PC-9 (cell line): ENCODE data around the gene ZNF415. TPM values are rescaled to one million over a fixed set of nuclear protein-coding genes. Genes with fewer than 3 reads are reported as not detected.
A peak's percentile ranks its signal among the peaks of the same experiment; 100 is the strongest.

Experiments
- Bru-seq: library from RNA; stranded (reverse); fragments of 400-500 nt; gene quantifications from one replicate; lab custom pipeline; 2021; lab: Mats Ljungman, UMichigan
- BruChase-seq, 2 experiments: library from RNA; stranded (reverse); fragments of 400-500 nt; gene quantifications; one replicate each; lab custom pipeline; 2021; lab: Mats Ljungman, UMichigan
- BruUV-seq: library from RNA; stranded (reverse); fragments of 400-500 nt; replicated peaks from 2 replicates; lab custom pipeline; 2021; lab: Mats Ljungman, UMichigan
- CTCF ChIA-PET: fragments of 300-600 bp; sonication (Branson Sonifier 250); formaldehyde crosslinking; loops from one replicate; lab custom pipeline; 2022; ENCODE audit warnings: antibody characterized with exemption; lab: Charles Lee
- POLR2A ChIA-PET: fragments of 300-600 bp; sonication (Branson Sonifier 250); formaldehyde crosslinking; loops from one replicate; lab custom pipeline; 2022; ENCODE audit warnings: antibody characterized with exemption; ENCODE audit not compliant: unreplicated experiment; lab: Charles Lee
- DNase-seq, 2 experiments: peaks; one replicate each; pipeline versions ENCODE4 v3.0.0 to v3.0.0-alpha.2; 2015 to 2022; ENCODE audit warnings: mixed read lengths in 1 of 2
- H2AFZ ChIP-seq: fragments of 200-600 bp; sonication (generic); 2 replicates; pipeline ENCODE4 v1.8.1; 2017; ENCODE audit warnings: antibody characterized with exemption
- H3F3A ChIP-seq: fragments of 200-600 bp; sonication (generic); 2 replicates; pipeline ENCODE4 v1.8.1; 2017; ENCODE audit warnings: antibody characterized with exemption, mild to moderate bottlenecking, low read depth; ENCODE audit not compliant: insufficient read depth
- H3K27ac ChIP-seq: fragments of 200-600 bp; sonication (generic); 2 replicates; pipeline ENCODE4 v1.6.1; 2016; ENCODE audit warnings: mixed run types
- H3K27me3 ChIP-seq: fragments of 200-600 bp; sonication (generic); 2 replicates; pipeline ENCODE4 v1.6.1; 2016; ENCODE audit warnings: low read depth, mixed run types; ENCODE audit not compliant: insufficient read depth
- H3K36me3 ChIP-seq: fragments of 200-600 bp; sonication (generic); 2 replicates; pipeline ENCODE4 v1.6.1; 2016; ENCODE audit warnings: low read depth, mixed run types
- H3K4me1 ChIP-seq: fragments of 200-600 bp; sonication (generic); replicated peaks from 2 replicates; pipeline ENCODE4 v1.6.1; 2016; ENCODE audit warnings: mixed run types; ENCODE audit not compliant: insufficient read depth
- H3K4me2 ChIP-seq: fragments of 200-600 bp; sonication (generic); 2 replicates; pipeline ENCODE4 v1.6.1; 2017; ENCODE audit warnings: mixed run types
- H3K4me3 ChIP-seq: fragments of 200-600 bp; sonication (generic); 2 replicates; pipeline ENCODE4 v1.6.1; 2016; ENCODE audit warnings: mixed run types
- H3K79me2 ChIP-seq: fragments of 200-600 bp; sonication (generic); 2 replicates; pipeline ENCODE4 v1.6.1; 2017; ENCODE audit warnings: low read depth, mixed run types
- H3K9me2 ChIP-seq: fragments of 200-600 bp; sonication (generic); 2 replicates; pipeline ENCODE4 v1.8.1; 2017; ENCODE audit warnings: mild to moderate bottlenecking; ENCODE audit not compliant: insufficient read depth
- H3K9me3 ChIP-seq: fragments of 200-600 bp; sonication (generic); 2 replicates; pipeline ENCODE4 v1.8.1; 2016; ENCODE audit warnings: low read depth; ENCODE audit not compliant: insufficient read depth
- H4K20me1 ChIP-seq: fragments of 200-600 bp; sonication (generic); 2 replicates; pipeline ENCODE4 v1.8.1; 2017; ENCODE audit not compliant: insufficient read depth
- EZH2 ChIP-seq: fragments of 200-600 bp; sonication (generic); IDR thresholded peaks from 2 replicates; pipeline ENCODE4 v1.8.0; 2017; ENCODE audit warnings: antibody characterized with exemption, low read depth
- intact Hi-C: fragments of 100-400 bp; cut with micrococcal nuclease; formaldehyde crosslinking; loops from one replicate; pipeline ENCODE4 v1.10.0; 2022; ENCODE audit not compliant: unreplicated experiment
- long read RNA-seq: library from polyadenylated mRNA; stranded (forward); transcript quantifications from one replicate; pipeline ENCODE4 v2.0.0, GENCODE V29; 2022
- total RNA-seq: library from RNA; stranded (reverse); gene quantifications from 2 replicates; pipeline ENCODE4 v1.2.3, GENCODE V29; 2021
- TF ChIP-seq, protein P1 (sequence below): fragments of 200-600 bp; sonication (generic); conservative IDR thresholded peaks from 2 replicates; pipeline ENCODE4 v1.6.1; 2017; ENCODE audit warnings: mixed run types, antibody characterized with exemption, mild to moderate bottlenecking, moderate library complexity

ZNF415 gene
- total RNA-seq (9.6 and 12.9 TPM in 2 replicates), Bru-seq, nascent RNA (percentile 65 among the genes with signal in this experiment), BruChase-seq, experiment 1, labeled RNA remaining after a 2-hour chase (percentile 62 among the genes with signal in this experiment), BruChase-seq, experiment 2, labeled RNA remaining after a 6-hour chase (percentile 56 among the genes with signal in this experiment)
- long read RNA-seq, partial matches to known transcripts, result 0 of 13 reads
- long read RNA-seq, other reads (novel, unspliced or antisense), result 7 of 13 reads

DNA sequence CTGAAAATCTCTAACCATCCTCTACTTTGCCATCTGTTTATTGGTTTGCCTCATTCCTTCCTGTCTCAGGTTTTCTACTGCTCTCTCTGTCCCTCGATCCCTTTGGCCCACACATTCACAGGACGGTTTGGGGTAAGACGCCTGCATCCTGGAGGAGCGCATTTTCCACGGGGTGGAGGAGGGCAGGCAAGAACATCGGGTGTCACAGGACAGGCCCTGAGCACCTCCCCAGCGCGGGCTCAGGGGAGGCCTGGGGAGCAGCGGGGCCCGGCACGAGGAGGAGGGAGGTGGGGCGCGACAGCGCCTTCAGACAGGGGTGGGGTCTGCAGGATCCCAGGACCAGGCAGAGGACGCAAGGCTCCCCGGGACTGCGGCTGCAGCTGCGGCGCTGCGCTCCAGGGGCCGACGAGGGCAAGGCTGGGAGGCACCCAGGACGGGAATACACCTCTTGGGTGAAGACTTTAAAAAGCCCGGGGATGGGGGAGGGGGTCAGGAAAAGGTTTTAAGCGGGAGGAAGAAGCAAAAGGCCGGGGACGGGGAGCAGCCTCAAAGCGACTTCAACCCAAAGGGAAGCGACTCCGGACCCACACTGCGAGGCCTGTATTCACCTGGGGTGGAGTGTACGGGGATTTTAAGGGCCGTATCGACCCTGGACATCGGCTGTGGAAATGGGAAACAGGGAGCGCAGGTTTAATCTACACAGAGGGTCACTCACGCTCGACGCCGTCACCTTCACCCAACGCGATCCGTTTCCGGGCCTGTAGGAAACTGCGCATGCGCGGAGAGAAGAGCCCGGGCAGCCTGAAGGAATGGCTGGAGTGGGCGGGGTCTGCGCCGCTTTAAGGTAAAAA is at the start of gene ZNF415:
ZNF415 (minus strand) TSS at position 770 of the 851 bp plus-strand sequence. CDS start 10,234 bp downstream, outside the sequence.
- H3K36me3 ChIP-seq, result no peaks in the 10 kb centered on the region
- no peaks in the 10 kb centered on the region for H4K20me1 ChIP-seq
- DNase-seq, result peak; percentile 70 to 86
- no peaks in the 10 kb centered on the region for H3K9me2 ChIP-seq
- H3K79me2 ChIP-seq, result no peaks in the 10 kb centered on the region
- POLR2A ChIA-PET, result interaction anchor here (0.7 kb wide), 1 partner anchor 17 kb away, joined by 3 read pairs; no protein-coding TSS in a partner anchor
- peaks cover 34% of the 10 kb centered on the region for H3K9me3 ChIP-seq
- peak within 1 kb of the TSS; percentile 52; the same call in 1 of the 2 replicates for H3K4me3 ChIP-seq
- TSS peak; percentile 67 for BruUV-seq
- CTCF ChIA-PET, result no interaction called here
- H2AFZ ChIP-seq, result peak within 1 kb of the TSS; percentile 74
- intact Hi-C loops, result no loop called here
- no peak for TF ChIP-seq EZH2
- TF ChIP-seq, protein P1, sequence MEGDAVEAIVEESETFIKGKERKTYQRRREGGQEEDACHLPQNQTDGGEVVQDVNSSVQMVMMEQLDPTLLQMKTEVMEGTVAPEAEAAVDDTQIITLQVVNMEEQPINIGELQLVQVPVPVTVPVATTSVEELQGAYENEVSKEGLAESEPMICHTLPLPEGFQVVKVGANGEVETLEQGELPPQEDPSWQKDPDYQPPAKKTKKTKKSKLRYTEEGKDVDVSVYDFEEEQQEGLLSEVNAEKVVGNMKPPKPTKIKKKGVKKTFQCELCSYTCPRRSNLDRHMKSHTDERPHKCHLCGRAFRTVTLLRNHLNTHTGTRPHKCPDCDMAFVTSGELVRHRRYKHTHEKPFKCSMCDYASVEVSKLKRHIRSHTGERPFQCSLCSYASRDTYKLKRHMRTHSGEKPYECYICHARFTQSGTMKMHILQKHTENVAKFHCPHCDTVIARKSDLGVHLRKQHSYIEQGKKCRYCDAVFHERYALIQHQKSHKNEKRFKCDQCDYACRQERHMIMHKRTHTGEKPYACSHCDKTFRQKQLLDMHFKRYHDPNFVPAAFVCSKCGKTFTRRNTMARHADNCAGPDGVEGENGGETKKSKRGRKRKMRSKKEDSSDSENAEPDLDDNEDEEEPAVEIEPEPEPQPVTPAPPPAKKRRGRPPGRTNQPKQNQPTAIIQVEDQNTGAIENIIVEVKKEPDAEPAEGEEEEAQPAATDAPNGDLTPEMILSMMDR, result no peak
- no peaks in the 10 kb centered on the region for H3K27me3 ChIP-seq
- H3K4me2 ChIP-seq, result peak within 1 kb of the TSS; percentile 72
- H3F3A ChIP-seq, result no peaks in the 10 kb centered on the region
- H3K27ac ChIP-seq, result no peak within 1 kb of the TSS
- no peaks in the 10 kb centered on the region for H3K4me1 ChIP-seq

GRCh38 chr19:53182202-53182601 is 49.5 kb upstream of the ZNF415 start:
- peak in 1 of 2 experiments; percentile 15 for DNase-seq
- CTCF ChIA-PET, result no interaction called here
- Histone ChIP-seq H3K9me3 (peaks cover 25% of the 10 kb centered on the region), H3K79me2 (no peaks in the 10 kb centered on the region), H2AFZ (no peak overlapping the region), H3K36me3 (no peaks in the 10 kb centered on the region), H3K27me3 (no peaks in the 10 kb centered on the region), H3K27ac (no peak overlapping the region), H3K4me2 (no peak overlapping the region), H3F3A (no peaks in the 10 kb centered on the region), H4K20me1 (no peaks in the 10 kb centered on the region), H3K4me3 (no peak overlapping the region), H3K4me1 (no peaks in the 10 kb centered on the region), H3K9me2 (no peaks in the 10 kb centered on the region)
- POLR2A ChIA-PET, result no interaction called here
- TSS peak; percentile 24 for BruUV-seq
- intact Hi-C loops, result no loop called here
- no peak for TF ChIP-seq EZH2
- TF ChIP-seq, protein P1, result no peak

DNA sequence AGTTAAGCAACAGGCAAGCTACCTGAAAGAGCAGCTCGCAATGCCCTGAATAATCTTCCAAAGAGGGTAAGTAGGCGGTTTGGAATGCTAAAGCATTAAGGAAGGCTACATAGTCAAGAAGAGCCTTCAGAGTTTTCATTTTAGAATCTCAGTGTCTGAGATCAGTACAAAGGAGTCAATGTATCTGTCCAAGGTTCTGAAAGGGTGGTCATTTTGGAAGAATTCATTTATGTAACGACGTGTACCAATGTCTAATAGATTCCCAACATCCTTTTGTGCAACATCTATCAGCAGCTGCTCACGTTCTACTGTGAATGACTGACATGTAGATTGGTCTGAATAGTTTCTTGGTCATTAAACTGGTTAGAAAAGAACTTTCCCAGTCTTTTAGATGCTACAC is 45.3 kb upstream of the ZNF415 start:
- Histone ChIP-seq H3K4me2 (no peak overlapping the region), H3F3A (no peaks in the 10 kb centered on the region), H3K79me2 (no peaks in the 10 kb centered on the region), H3K36me3 (no peaks in the 10 kb centered on the region), H3K9me2 (no peaks in the 10 kb centered on the region), H3K4me3 (no peak overlapping the region), H4K20me1 (no peaks in the 10 kb centered on the region), H3K27ac (no peak overlapping the region), H3K9me3 (peaks cover 51% of the 10 kb centered on the region), H3K4me1 (no peaks in the 10 kb centered on the region), H3K27me3 (no peaks in the 10 kb centered on the region), H2AFZ (no peak overlapping the region)
- DNase-seq, result no peak
- ChIA-PET CTCF (no interaction called here), POLR2A (no interaction called here)
- BruUV-seq, result no TSS peak
- TF ChIP-seq EZH2, result no peak
- TF ChIP-seq, protein P1, result no peak
- intact Hi-C loops, result no loop called here
